ENCODE results near the gene LBR.

- TF ChIP-seq CTCF (IDR thresholded peaks at IDR 0.05) (no peak), EP300 (IDR thresholded peaks at IDR 0.05) (no peak), POLR2AphosphoS5 (IDR thresholded peaks at IDR 0.05) (no peak)
Measured at GRCh38 chr1:225364439-225364838, 63.4 kb downstream of the LBR start.

Measured in esophagus muscularis mucosa (tissue), 4 donors.